HepG2 (cell line): ENCODE results near the gene HADH.

Experiments
- GABPB1 ChIP-seq: IDR thresholded peaks from 2 replicates; pipeline ENCODE4 v1.6.1; 2016; ENCODE audit warnings: mild to moderate bottlenecking, missing genetic modification reagents, moderate library complexity, missing compliant biosample characterization
- ISX ChIP-seq: sonication (generic); formaldehyde crosslinking; conservative IDR thresholded peaks from 2 replicates; pipeline ENCODE4 v1.5.0; 2020; ENCODE audit warnings: missing genetic modification reagents
- NKX3-1 ChIP-seq: sonication (generic); formaldehyde crosslinking; IDR thresholded peaks from 2 replicates; pipeline ENCODE4 v1.5.0; 2020; ENCODE audit warnings: missing genetic modification reagents
- POLR2AphosphoS5 ChIP-seq: IDR thresholded peaks from 2 replicates; pipeline ENCODE4 v1.6.1; 2012; ENCODE audit warnings: low read depth, low read length
- PRDM15 ChIP-seq: sonication (generic); formaldehyde crosslinking; IDR thresholded peaks from 2 replicates; pipeline ENCODE4 v1.4.0; 2020; ENCODE audit warnings: missing genetic modification reagents
- SOX6 ChIP-seq, 2 experiments: fragments of 450-650 bp in 1 of 2; sonication (generic) in 1 of 2; formaldehyde crosslinking in 1 of 2; IDR thresholded peaks; 2 replicates each; pipeline versions ENCODE4 v1.4.0 to v1.6.1; 2017 to 2020; ENCODE audit warnings: antibody characterized with exemption in 1 of 2, mild to moderate bottlenecking in 1 of 2, missing genetic modification reagents in 1 of 2
- ZFP82 ChIP-seq: sonication (generic); formaldehyde crosslinking; IDR thresholded peaks from 2 replicates; pipeline ENCODE4 v1.5.1; 2020; ENCODE audit warnings: mild to moderate bottlenecking, missing genetic modification reagents, borderline replicate concordance

GRCh38 chr4:107945809-107946208, 43.9 kb upstream of the HADH start:
- TF ChIP-seq SOX6 (IDR thresholded peaks at IDR 0.05) (no peak), SOX6 (CRISPR knock-in tag; IDR thresholded peaks at IDR 0.05) (no peak), ZFP82 (CRISPR knock-in tag) (no peak), GABPB1 (no peak), POLR2AphosphoS5 (no peak), PRDM15 (CRISPR knock-in tag) (no peak), ISX (CRISPR knock-in tag) (no peak), NKX3-1 (no peak)
